ENCODE results near the gene ANKRD35.
A peak's percentile ranks its signal among the peaks of the same experiment; 100 is the strongest.
"Not testable (repeated sequence)": the region's sequence is repeated elsewhere in the genome, so short reads cannot be mapped to it uniquely, and the experiment has no call there.

Gene ANKRD35

GRCh38 chr1:145885738-145886287 is at the start of gene ANKRD35:
Gene ANKRD35, minus strand, starts transcription at chr1:145885866. Its CDS starts 108 bp downstream, at chr1:145885758.
- DNase-seq = peak in 1 of 3 experiments; percentile 96

GRCh38 chr1:145932522-145933009 is 46.9 kb upstream of the ANKRD35 start:
- DNase-seq = not testable (repeated sequence)

GRCh38 chr1:145927916-145928643 is 42.4 kb upstream of the ANKRD35 start:
- DNase-seq = no peak

GRCh38 chr1:145927063-145927886 is 41.6 kb upstream of the ANKRD35 start, which contains the start of gene RBM8A:
Gene RBM8A, minus strand, starts transcription at chr1:145927484. Its CDS starts 58 bp downstream, at chr1:145927426.
- DNase-seq = peak; percentile 97 to 100 (median 100)

- no peak for DNase-seq
These were observed 41.0 kb upstream of the ANKRD35 start for GRCh38 chr1:145926686-145927062.

- DNase-seq = no peak
These were observed 36.6 kb upstream of the ANKRD35 start for GRCh38 chr1:145922266-145922665.

- DNase-seq = not testable (repeated sequence)
These were observed 34.6 kb upstream of the ANKRD35 start for GRCh38 chr1:145920297-145920696.

- peak; percentile 57 to 64 (median 64) for DNase-seq
These were observed 33.6 kb upstream of the ANKRD35 start for GRCh38 chr1:145918992-145919939.

- DNase-seq = peak; percentile 92 to 99 (median 96)
These were observed 32.7 kb upstream of the ANKRD35 start, which contains the start of gene PEX11B for GRCh38 chr1:145918144-145918991. Gene PEX11B, minus strand, starts transcription at chr1:145918717. Its CDS starts 29 bp downstream, at chr1:145918688.

GRCh38 chr1:145917595-145917994 is 31.9 kb upstream of the ANKRD35 start:
- no peak for DNase-seq

GRCh38 chr1:145916745-145917144 is 31.1 kb upstream of the ANKRD35 start:
- no peak for DNase-seq

- no peak for DNase-seq
These were observed 26.5 kb upstream of the ANKRD35 start for GRCh38 chr1:145912128-145912641.

- no peak for DNase-seq
These were observed 23.0 kb upstream of the ANKRD35 start for GRCh38 chr1:145908653-145909052.

- no peak for DNase-seq
These were observed 21.5 kb upstream of the ANKRD35 start for GRCh38 chr1:145906954-145907753.

- DNase-seq = no peak
These were observed 15.8 kb upstream of the ANKRD35 start for GRCh38 chr1:145901312-145902021.

GRCh38 chr1:145898756-145899155 is 13.1 kb upstream of the ANKRD35 start:
- no peak for DNase-seq

GRCh38 chr1:145897969-145898368 is 12.3 kb upstream of the ANKRD35 start:
- DNase-seq = no peak

- DNase-seq = no peak
These were observed 9.8 kb upstream of the ANKRD35 start for GRCh38 chr1:145895471-145895870.

Data from NCI-H1417 (cell line).